CD4-positive, CD25-positive, alpha-beta regulatory T cell (primary cell): Measurements from ENCODE around the gene SEMG2. TPM values are rescaled to one million over a fixed set of nuclear protein-coding genes. Genes with fewer than 3 reads are reported as not detected.

Experiments used
- ATAC-seq, 2 donors: fragments of 150-1000 bp; cut with Tn5 transposase; one replicate each; pipeline ENCODE4 v1.10.0; 2021; ENCODE audit warnings: low read depth in 2 of 2, moderate number of reproducible peaks in 2 of 2, moderate library complexity in 1 of 2
- DNase-seq, 3 donors: peaks; one replicate each; pipeline versions ENCODE4 v3.0.0 to v3.0.0-alpha.2; 2012 to 2022; ENCODE audit warnings: mixed read lengths in 1 of 3
- H3K27ac ChIP-seq: one replicate; pipeline ENCODE4 v1.7.0; 2013; ENCODE audit warnings: mild to moderate bottlenecking, low read length; ENCODE audit not compliant: insufficient read depth, poor library complexity, severe bottlenecking
- H3K27me3 ChIP-seq: one replicate; pipeline ENCODE4 v1.7.0; 2013; ENCODE audit warnings: low read length; ENCODE audit not compliant: control insufficient read depth, insufficient read depth
- H3K36me3 ChIP-seq: one replicate; pipeline ENCODE4 v1.7.0; 2013; ENCODE audit warnings: mild to moderate bottlenecking, low read length, moderate library complexity; ENCODE audit not compliant: control insufficient read depth, insufficient read depth
- H3K4me1 ChIP-seq: 2 replicates; pipeline ENCODE4 v1.7.0; 2013; ENCODE audit warnings: mild to moderate bottlenecking, low read length; ENCODE audit not compliant: insufficient read depth, control insufficient read depth, poor library complexity, severe bottlenecking
- H3K4me3 ChIP-seq: one replicate; pipeline ENCODE4 v1.7.0; 2013; ENCODE audit warnings: low read depth, mild to moderate bottlenecking, low read length, moderate library complexity
- H3K9me3 ChIP-seq, 2 experiments: 1 replicate in 1 of 2; 2 replicates in 1 of 2; pipeline ENCODE4 v1.7.0; 2013; ENCODE audit warnings: low read length in 2 of 2, mild to moderate bottlenecking in 1 of 2, moderate library complexity in 1 of 2; ENCODE audit not compliant: control insufficient read depth in 2 of 2
- H3K27ac Mint-ChIP-seq, 3 donors: one replicate each; pipeline ENCODE4 v1.8.0; 2020 to 2022; ENCODE audit warnings: mild to moderate bottlenecking in 3 of 3, mixed read lengths in 3 of 3, moderate library complexity in 2 of 3
- H3K27me3 Mint-ChIP-seq: one replicate; pipeline ENCODE4 v1.8.0; 2022; ENCODE audit warnings: mild to moderate bottlenecking, mixed read lengths
- H3K36me3 Mint-ChIP-seq: one replicate; pipeline ENCODE4 v1.8.0; 2020; ENCODE audit warnings: mixed read lengths
- H3K4me1 Mint-ChIP-seq, 4 donors: one replicate each; pipeline ENCODE4 v1.8.0; 2020 to 2022; ENCODE audit warnings: mixed read lengths in 4 of 4, mild to moderate bottlenecking in 1 of 4
- H3K4me3 Mint-ChIP-seq, 4 donors: one replicate each; pipeline ENCODE4 v1.8.0; 2020 to 2022; ENCODE audit warnings: mild to moderate bottlenecking in 4 of 4, mixed read lengths in 4 of 4, moderate library complexity in 3 of 4
- H3K9me3 Mint-ChIP-seq, 7 donors: one replicate each; pipeline ENCODE4 v1.8.0; 2020 to 2022; ENCODE audit warnings: mixed read lengths in 7 of 7, mild to moderate bottlenecking in 3 of 7, moderate library complexity in 2 of 7
- polyA plus RNA-seq, 4 donors: library from polyadenylated mRNA; unstranded; fragments of 300-500 nt; fragmentation: Illumina TruSeq; gene quantifications; one replicate each; pipeline ENCODE4 v1.2.3, GENCODE V29; 2021
- total RNA-seq: library from RNA; stranded (reverse); gene quantifications from one replicate; pipeline ENCODE4 v1.2.3, GENCODE V29; 2022

The SEMG2 gene
- total and polyA plus RNA-seq, 5 donors from 2014 or later = not detected

DNA sequence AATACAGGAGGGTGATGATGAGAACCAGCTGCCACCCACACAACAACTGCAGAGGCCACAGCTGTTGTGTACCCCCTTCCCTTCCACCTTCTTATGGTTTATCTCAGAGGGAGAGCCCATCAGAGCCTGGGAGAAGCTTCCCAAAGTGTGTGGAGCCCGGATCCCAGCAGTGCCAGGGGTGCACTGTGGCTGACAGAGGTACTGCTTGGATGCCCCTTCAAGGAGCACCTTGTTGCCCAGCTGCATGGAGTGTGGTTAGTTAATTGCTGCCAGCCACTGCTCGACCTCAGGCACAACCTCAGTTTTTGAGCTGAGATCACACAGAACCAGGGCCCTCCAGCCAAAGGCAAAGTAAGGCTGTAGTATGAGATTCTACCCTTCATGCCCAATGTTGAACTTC is 33.5 kb upstream of the SEMG2 start:
- DNase-seq (no peak), ATAC-seq (no peak)
- Histone ChIP-seq H3K27ac (no peak overlapping the region), H3K36me3 (no peaks in the 10 kb centered on the region), H3K4me1 (no peaks in the 10 kb centered on the region), H3K27me3 (peaks cover 5% of the 10 kb centered on the region), H3K4me3 (no peak overlapping the region), H3K9me3 (no peaks in the 10 kb centered on the region)
- Mint-ChIP-seq H3K4me1 (no peaks in the 10 kb centered on the region), H3K36me3 (no peaks in the 10 kb centered on the region), H3K9me3 (no peaks in the 10 kb centered on the region), H3K27ac (no peak overlapping the region), H3K4me3 (no peak overlapping the region), H3K27me3 (peaks cover 9% of the 10 kb centered on the region)

DNA sequence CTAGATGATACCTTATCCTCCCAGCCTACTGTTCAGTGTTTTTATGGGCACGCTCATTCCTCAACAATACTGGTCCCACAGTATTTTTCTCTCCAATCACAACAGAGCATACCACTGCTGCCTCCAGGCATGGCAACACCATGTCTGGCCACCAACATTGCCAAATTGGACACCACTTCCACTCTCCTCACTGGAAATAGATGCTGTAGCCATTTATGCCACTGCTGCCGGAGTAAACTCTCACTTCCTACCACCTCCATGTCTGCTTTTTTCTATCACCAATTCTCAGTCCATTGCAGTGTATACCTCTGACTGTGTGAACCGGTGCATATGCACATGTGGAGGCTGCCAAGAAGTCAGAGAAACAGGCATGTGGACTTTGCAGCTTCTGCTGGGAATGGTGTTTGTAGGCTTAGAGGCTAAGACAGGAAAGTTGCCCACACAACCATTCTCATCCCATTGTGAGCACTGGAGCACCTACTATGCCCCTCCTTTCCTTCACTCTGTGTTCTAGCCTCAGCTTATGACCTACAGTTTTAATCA is 32.0 kb upstream of the SEMG2 start:
- no peak overlapping the region for H3K4me3 ChIP-seq
- H3K27me3 Mint-ChIP-seq = peaks cover 9% of the 10 kb centered on the region
- no peaks in the 10 kb centered on the region for H3K36me3 ChIP-seq
- H3K27ac ChIP-seq = no peak overlapping the region
- H3K4me3 Mint-ChIP-seq = no peak overlapping the region
- DNase-seq (no peak), ATAC-seq (no peak)
- no peaks in the 10 kb centered on the region for H3K4me1 Mint-ChIP-seq
- no peak overlapping the region for H3K27ac Mint-ChIP-seq
- H3K36me3 Mint-ChIP-seq = no peaks in the 10 kb centered on the region
- no peaks in the 10 kb centered on the region for H3K4me1 ChIP-seq
- H3K9me3 Mint-ChIP-seq = peaks cover 0 to 2% (median 0%) of the 10 kb centered on the region in 7 donors
- no peaks in the 10 kb centered on the region for H3K9me3 ChIP-seq
- peaks cover 12% of the 10 kb centered on the region for H3K27me3 ChIP-seq

DNA sequence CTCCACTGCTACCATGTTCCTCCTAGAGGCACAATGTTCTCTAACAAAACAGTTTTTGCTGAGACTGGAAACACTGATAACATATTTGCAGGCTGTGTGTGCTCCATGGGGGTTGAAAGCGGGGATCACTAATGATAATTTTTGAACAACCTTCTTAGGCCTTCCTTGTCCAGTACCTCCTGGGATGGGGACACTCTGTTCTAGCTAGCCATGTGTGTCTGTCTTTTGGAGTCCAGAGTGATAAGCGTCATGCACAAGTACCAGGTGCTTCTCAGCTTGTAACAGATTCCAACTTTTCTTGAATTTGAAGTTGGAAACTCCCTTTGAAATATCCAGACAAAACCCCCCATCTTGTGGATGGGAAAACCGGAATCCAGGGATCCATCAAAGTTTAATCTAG is 31.3 kb upstream of the SEMG2 start:
- no peak for ATAC-seq
- H3K27ac Mint-ChIP-seq = no peak overlapping the region

DNA sequence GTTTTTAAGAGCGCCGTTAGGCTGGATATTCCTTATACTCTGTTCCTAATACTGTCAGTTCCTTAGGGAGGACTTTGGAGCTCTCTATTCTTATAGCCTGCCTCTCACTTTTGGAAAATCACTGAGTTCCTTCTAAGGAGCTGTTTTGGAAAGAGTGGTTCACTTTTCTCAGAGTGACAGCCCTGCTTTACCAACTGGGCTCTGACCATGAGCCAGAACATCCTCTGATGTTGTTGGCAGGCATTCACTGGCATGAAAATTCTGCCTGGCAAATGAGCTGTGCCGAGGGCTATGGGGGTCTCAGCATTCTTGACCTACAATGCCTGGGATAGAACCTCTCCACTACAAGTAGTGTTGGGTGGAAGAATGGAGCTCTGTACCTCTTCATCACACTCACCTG is 29.2 kb upstream of the SEMG2 start:
- peaks cover 6% of the 10 kb centered on the region for H3K27me3 Mint-ChIP-seq
- H3K27ac Mint-ChIP-seq = no peak overlapping the region
- no peaks in the 10 kb centered on the region for H3K36me3 Mint-ChIP-seq
- H3K27ac ChIP-seq = no peak overlapping the region
- DNase-seq (no peak), ATAC-seq (no peak)
- peaks cover 0 to 4% (median 2%) of the 10 kb centered on the region in 7 donors for H3K9me3 Mint-ChIP-seq
- no peak overlapping the region for H3K4me3 Mint-ChIP-seq
- H3K4me3 ChIP-seq = no peak overlapping the region
- H3K4me1 Mint-ChIP-seq = no peaks in the 10 kb centered on the region
- H3K36me3 ChIP-seq = no peaks in the 10 kb centered on the region
- peaks cover 10% of the 10 kb centered on the region for H3K27me3 ChIP-seq
- H3K4me1 ChIP-seq = no peaks in the 10 kb centered on the region
- H3K9me3 ChIP-seq = no peaks in the 10 kb centered on the region

More for the DNA sequence above, 31.3 kb upstream of the SEMG2 start:
- Mint-ChIP-seq H3K4me1 (no peaks in the 10 kb centered on the region), H3K36me3 (no peaks in the 10 kb centered on the region), H3K9me3 (peaks cover 0 to 2% (median 0%) of the 10 kb centered on the region in 7 donors), H3K4me3 (no peak overlapping the region), H3K27me3 (peaks cover 9% of the 10 kb centered on the region)
- Histone ChIP-seq H3K4me3 (no peak overlapping the region), H3K27ac (no peak overlapping the region), H3K9me3 (no peaks in the 10 kb centered on the region), H3K4me1 (no peaks in the 10 kb centered on the region), H3K36me3 (no peaks in the 10 kb centered on the region), H3K27me3 (peaks cover 12% of the 10 kb centered on the region)
- DNase-seq = no peak

DNA sequence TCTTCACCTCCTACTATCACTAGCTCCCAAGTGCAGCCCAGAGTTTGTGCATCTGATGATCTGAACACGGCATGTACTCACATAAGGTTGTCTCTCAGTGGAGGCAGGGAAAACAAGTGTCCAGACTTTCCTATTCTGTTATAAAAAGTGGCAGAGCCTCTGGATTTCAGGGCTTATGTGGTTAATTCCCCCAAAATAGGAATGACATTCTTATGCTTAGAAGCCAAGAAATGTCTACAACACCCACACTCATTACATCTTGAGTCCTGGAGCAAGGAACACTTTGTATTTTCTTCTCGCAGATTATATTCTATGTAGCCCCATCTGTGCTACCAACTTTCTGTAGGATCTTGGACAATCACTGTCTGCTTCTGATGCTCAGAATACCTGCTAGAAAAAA is 27.8 kb upstream of the SEMG2 start:
- DNase-seq (no peak), ATAC-seq (no peak)
- peaks cover 11% of the 10 kb centered on the region for H3K27me3 ChIP-seq
- Mint-ChIP-seq H3K36me3 (no peaks in the 10 kb centered on the region), H3K4me1 (no peaks in the 10 kb centered on the region), H3K4me3 (no peak overlapping the region), H3K27ac (no peak overlapping the region), H3K27me3 (peaks cover 10% of the 10 kb centered on the region), H3K9me3 (peaks cover 0 to 5% (median 3%) of the 10 kb centered on the region in 7 donors)
- H3K4me3 ChIP-seq = no peak overlapping the region
- H3K9me3 ChIP-seq = no peaks in the 10 kb centered on the region
- no peaks in the 10 kb centered on the region for H3K36me3 ChIP-seq
- H3K4me1 ChIP-seq = no peaks in the 10 kb centered on the region
- no peak overlapping the region for H3K27ac ChIP-seq

DNA sequence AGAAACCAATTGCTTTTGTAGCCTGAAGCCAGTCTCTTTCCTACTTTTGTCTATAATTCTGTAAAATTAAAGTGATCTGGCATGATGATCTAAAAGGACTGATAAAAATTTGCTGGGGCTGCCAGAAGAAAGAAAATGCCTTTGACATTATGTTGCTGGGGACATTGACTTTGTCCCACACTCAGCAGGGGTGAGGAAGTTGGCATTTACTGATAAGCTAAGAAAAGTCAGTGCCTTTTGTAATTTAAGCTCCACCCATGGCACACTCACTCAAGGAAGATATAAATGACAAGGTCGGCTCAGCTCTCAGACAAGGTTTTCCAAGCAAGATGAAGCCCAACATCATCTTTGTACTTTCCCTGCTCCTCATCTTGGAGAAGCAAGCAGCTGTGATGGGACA is 14.4 kb upstream of the SEMG2 start, which contains the start of gene SEMG1:
TSS of gene SEMG1 (plus strand) at position 309 of the 400 bp plus-strand sequence. CDS start at position 330, 21 bp downstream.
- H3K27me3 ChIP-seq = peaks cover 26% of the 10 kb centered on the region
- no peak within 1 kb of the TSS for H3K27ac Mint-ChIP-seq
- peaks cover 17% of the 10 kb centered on the region for H3K27me3 Mint-ChIP-seq
- ATAC-seq = no peak
- H3K4me1 Mint-ChIP-seq = no peaks in the 10 kb centered on the region
- H3K4me1 ChIP-seq = no peaks in the 10 kb centered on the region
- peaks cover 0 to 2% of the 10 kb centered on the region in 2 experiments for H3K9me3 ChIP-seq
- H3K9me3 Mint-ChIP-seq = peaks cover 0 to 6% (median 2%) of the 10 kb centered on the region in 7 donors
- H3K4me3 ChIP-seq = no peak within 1 kb of the TSS
- H3K27ac ChIP-seq = no peak within 1 kb of the TSS
- H3K4me3 Mint-ChIP-seq = no peak within 1 kb of the TSS
- DNase-seq = no peak
- H3K36me3 ChIP-seq = no peaks in the 10 kb centered on the region
- no peaks in the 10 kb centered on the region for H3K36me3 Mint-ChIP-seq

DNA sequence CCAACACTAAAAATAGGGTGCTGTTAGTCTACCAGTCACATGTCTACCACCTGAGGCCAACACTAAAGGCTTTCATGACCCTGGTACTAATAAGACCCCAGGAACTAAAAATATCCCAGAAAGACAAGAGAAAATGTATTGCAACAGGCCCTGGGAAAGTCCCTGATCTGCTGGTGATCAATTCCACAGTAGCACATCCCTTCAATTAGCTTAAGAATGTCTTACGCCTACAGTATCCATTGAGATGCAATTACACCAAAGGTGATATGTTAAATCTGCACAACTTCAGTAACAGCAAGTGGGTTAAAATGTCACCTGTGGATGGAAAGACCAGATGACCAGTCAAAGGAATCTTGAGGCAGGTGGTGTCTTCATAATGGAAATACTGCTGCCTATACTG is 11.2 kb upstream of the SEMG2 start:
- H3K4me3 Mint-ChIP-seq = no peak overlapping the region
- H3K27ac Mint-ChIP-seq = no peak overlapping the region
- no peaks in the 10 kb centered on the region for H3K36me3 Mint-ChIP-seq
- H3K36me3 ChIP-seq = no peaks in the 10 kb centered on the region
- H3K9me3 ChIP-seq = no peaks in the 10 kb centered on the region
- no peaks in the 10 kb centered on the region for H3K4me1 ChIP-seq
- H3K9me3 Mint-ChIP-seq = peaks cover 0 to 1% (median 0%) of the 10 kb centered on the region in 7 donors
- DNase-seq (no peak), ATAC-seq (no peak)
- H3K4me3 ChIP-seq = no peak overlapping the region
- peaks cover 17% of the 10 kb centered on the region for H3K27me3 Mint-ChIP-seq
- H3K4me1 Mint-ChIP-seq = no peaks in the 10 kb centered on the region
- H3K27ac ChIP-seq = no peak overlapping the region
- H3K27me3 ChIP-seq = peaks cover 21% of the 10 kb centered on the region
